GM18867 (cell line): Measurements from ENCODE around the gene ZNF446.
A peak's percentile ranks its signal among the peaks of the same experiment; 100 is the strongest.
"Not testable (repeated sequence)": the region's sequence is repeated elsewhere in the genome, so short reads cannot be mapped to it uniquely, and the experiment has no call there.

Experiments
- ATAC-seq: cut with Tn5 transposase; IDR thresholded peaks from one replicate; pipeline ENCODE4 v1.9.1; 2021; ENCODE audit warnings: mild to moderate bottlenecking, moderate library complexity; ENCODE audit not compliant: unreplicated experiment

ZNF446 gene

GRCh38 chr19:58475714-58476497, at the start of gene ZNF446:
Gene ZNF446, plus strand, starts transcription at chr19:58476352. Its CDS starts 867 bp downstream, at chr19:58477219.
- ATAC-seq = peak; percentile 81

- ATAC-seq = no peak
Observed at GRCh38 chr19:58428617-58429016, 47.5 kb upstream of the ZNF446 start.

- no peak for ATAC-seq
Observed at GRCh38 chr19:58429745-58430144, 46.4 kb upstream of the ZNF446 start.

DNA sequence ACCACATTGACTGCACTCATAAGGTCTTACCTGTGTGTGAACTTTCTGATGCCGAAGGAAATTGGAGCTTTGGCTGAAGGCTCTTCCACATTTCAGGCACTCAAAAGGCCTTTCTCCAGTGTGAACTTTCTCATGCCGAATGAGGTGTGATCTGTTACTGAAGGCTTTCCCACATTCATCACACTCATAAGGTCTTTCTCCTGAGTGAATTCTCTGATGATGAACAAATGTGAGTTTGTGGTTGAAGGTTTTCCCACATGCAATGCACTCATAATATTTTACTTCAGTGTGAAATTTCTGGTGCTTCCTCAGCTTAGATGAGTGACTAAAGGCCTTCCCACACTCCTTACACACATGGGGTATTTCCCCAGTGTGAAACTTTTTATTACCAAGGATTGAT, 41.9 kb upstream of the ZNF446 start:
- ATAC-seq = no peak

GRCh38 chr19:58439576-58440554, 36.3 kb upstream of the ZNF446 start, which contains the start of gene ZNF132:
Gene ZNF132, minus strand, starts transcription at chr19:58440153. Its CDS starts 332 bp downstream, at chr19:58439821.
- ATAC-seq = peak; percentile 90

DNA sequence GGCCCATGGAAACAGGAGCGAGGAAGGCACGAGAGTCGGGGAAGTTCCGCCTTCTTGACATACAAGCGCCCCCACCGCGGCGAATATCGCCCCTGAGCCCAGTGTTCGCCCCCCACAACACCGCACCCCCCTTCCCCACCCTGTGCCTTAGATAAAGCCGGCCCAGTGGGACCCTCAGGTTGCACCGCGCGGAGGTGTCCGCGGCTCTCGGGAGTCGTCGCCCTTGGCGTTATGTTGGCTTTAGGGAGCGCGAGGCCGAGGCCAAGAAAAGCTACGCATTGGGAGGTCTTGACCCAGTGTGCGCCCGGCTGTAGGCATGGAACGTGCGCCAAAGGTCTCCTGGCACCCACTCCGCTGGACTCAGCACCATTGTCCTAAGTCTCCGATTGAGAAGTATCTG, 35.6 kb upstream of the ZNF446 start:
- ATAC-seq = no peak

DNA sequence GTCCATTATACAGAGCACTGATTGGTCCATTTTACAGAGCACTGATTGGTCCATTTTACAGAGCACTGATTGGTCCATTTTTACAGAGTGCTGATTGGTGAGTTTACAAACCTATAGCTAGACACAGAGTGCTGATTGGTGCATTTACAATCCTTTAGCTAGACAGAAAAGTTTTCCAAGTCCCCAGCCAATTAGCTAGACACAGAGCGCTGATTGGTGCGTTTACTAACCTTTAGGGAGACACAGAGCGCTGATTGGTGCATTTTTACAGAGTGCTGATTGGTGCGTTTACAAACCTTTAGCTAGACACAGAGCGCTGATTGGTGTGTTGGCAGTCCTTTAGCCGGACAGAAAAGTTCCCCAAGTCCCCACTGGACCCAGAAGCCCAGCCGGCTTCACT, 33.2 kb upstream of the ZNF446 start:
- ATAC-seq = not testable (repeated sequence)

DNA sequence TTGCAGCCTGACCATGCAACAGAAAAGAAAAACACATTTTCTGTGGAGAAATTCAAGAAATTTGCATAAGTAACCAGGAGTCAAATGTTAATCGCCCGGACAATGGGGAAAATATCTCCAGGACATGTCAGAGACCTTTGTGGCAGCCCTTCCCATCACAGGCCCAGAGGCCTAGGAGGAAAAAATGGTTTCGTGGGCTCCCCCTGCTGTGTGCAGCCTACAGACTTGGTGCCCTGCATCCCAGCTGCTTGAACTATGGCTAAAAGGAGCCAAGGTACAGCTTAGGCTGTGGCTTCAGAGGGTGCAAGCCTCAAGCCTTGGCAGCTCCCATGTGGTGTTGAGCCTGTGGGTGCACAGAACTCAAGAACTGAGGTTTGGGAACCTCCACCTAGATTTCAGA, 27.3 kb upstream of the ZNF446 start:
- ATAC-seq = not testable (repeated sequence)

DNA sequence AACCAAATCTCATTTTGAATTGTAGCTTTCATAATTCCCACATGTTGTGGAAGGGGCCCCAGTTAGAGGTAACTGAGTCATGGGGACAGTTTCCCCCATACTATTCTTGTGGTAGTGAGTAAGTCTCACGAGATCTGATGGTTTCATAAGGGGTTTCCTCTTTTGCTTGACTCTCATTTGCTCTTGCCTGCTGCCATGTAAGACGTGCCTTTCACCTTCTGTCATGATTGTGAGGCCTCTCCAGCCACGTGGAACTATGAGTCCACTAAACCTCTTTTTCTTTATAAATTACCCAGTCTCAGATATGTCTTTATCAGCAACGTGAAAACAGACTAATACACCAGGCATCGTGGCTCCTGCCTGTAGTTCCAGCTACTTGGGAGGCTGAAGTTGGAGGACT, 26.2 kb upstream of the ZNF446 start:
- ATAC-seq = not testable (repeated sequence)

GRCh38 chr19:58450856-58451357, 25.2 kb upstream of the ZNF446 start:
- ATAC-seq = no peak

DNA sequence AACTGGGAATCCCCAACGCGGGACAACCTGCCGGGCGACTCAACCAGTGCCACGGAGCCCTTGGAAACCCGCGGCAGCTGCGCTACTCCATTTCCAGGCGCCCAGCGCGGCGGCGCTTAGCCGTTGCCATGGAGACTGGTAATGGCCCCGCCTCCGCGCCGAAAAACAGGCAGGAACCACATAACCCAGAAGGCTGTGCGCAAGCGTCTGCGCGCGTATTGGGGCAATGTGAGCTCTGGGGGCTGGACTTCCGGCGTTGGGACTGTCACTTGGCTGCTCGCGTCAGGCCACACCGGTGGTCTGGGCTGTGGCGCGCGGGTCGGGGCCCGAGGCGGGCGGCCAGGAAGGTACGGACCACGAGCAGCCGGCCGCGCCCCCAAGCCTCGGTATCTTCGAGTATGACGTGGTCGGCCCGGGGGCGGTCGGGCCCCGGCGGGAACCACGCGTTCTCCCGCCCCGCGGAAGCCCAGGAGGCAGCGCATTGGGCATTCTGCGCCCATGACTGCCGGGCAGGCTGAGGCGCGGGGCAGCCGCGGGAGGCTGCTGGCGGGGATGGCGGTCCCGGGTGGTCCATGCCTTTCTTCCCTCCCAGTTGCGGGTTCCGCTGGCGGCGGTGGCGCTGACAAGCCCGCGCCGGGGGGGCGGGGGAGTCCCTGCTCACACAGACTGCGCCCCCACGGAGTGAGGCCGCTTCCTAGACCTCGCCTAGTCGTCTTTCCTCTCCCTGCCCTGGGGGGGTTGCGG, 24.6 kb upstream of the ZNF446 start, which contains the start of gene ZNF324B:
ZNF324B (plus strand) TSS at position 265 of the 744 bp plus-strand sequence. CDS start 2,080 bp downstream, outside the sequence.
- peak; percentile 95 for ATAC-seq

- ATAC-seq = no peak
Observed at GRCh38 chr19:58453743-58454142, 22.4 kb upstream of the ZNF446 start.

DNA sequence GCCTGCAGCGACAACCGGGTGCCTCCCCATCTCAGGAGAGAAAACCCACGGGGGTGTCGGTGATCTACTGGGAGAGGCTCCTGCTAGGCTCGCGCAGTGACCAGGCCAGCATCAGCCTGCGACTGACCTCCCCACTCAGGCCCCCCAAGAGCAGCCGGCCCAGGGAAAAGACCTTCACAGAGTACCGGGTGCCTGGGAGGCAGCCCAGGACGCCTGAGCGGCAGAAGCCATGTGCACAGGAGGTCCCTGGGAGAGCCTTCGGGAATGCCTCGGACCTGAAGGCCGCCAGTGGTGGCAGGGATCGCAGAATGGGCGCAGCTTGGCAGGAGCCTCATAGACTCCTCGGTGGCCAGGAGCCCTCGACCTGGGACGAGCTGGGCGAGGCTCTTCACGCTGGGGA, 20.8 kb upstream of the ZNF446 start:
- no peak for ATAC-seq

- no peak for ATAC-seq
Observed at GRCh38 chr19:58456111-58456510, 20.0 kb upstream of the ZNF446 start.

DNA sequence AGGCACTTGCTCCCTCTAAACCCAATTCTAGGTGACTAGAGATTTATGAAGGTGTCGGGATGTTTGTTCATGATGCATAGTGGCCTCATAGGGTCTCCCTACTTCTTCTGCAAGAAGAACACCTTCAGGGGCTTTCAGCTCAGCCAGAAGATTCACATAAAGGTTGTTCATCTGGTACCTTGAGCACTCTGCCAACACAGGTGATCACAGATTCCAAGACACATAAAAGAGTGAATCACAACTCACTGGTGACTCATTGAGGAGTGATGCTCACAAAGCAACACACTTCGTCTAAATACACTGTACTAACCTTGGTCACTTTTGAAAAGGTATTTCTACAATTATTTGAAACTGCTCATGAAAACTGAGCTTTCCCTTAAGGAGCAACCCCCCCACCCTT, 16.1 kb upstream of the ZNF446 start:
- no peak for ATAC-seq

DNA sequence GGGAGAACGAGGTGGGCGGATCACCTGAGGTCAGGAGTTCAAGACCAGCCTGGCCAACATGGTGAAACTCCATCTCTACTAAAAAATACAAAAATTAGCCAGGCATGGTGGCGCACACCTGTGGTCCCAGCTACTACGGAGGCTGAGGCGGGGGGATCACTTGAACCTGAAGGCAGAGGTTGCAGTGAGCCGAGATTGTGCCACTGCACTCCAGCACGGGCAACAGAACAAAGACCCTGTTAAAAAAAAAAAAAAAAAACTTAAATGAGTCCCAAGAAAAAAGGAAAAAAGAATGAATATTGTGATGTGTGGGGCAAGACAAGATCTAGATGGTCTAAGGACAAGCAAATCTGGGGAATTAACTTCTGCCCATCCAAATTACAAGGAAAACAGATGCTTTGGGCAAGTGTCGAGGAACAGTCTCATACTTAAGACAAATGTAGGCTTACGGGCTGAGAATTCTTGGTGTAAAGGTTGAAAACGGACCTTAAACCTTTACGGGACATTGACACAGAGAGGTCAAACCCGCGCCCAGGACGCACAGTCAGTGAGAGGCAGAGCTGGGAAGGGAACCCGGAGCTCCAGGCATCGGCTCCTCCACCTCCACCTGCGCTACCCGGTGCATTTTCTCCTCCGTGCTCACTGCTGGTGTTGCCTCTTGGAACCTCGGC, 9.9 kb upstream of the ZNF446 start:
- ATAC-seq = peak; percentile 19

- peak; percentile 91 for ATAC-seq
Observed at GRCh38 chr19:58466760-58467589, 9.2 kb upstream of the ZNF446 start, which contains the start of gene ZNF324. Gene ZNF324, plus strand, starts transcription at chr19:58467080. Its CDS starts 2,106 bp downstream, at chr19:58469186.

GRCh38 chr19:58468216-58468839, 7.8 kb upstream of the ZNF446 start:
- no peak for ATAC-seq
